ENCODE results near the gene TM4SF18. TPM values are rescaled to one million over a fixed set of nuclear protein-coding genes. Genes with fewer than 3 reads are reported as not detected.

TM4SF18 gene
- polyA plus RNA-seq, 1 of the 3 experiments (the other 2 are of a cell fraction) = 0.30 TPM

DNA sequence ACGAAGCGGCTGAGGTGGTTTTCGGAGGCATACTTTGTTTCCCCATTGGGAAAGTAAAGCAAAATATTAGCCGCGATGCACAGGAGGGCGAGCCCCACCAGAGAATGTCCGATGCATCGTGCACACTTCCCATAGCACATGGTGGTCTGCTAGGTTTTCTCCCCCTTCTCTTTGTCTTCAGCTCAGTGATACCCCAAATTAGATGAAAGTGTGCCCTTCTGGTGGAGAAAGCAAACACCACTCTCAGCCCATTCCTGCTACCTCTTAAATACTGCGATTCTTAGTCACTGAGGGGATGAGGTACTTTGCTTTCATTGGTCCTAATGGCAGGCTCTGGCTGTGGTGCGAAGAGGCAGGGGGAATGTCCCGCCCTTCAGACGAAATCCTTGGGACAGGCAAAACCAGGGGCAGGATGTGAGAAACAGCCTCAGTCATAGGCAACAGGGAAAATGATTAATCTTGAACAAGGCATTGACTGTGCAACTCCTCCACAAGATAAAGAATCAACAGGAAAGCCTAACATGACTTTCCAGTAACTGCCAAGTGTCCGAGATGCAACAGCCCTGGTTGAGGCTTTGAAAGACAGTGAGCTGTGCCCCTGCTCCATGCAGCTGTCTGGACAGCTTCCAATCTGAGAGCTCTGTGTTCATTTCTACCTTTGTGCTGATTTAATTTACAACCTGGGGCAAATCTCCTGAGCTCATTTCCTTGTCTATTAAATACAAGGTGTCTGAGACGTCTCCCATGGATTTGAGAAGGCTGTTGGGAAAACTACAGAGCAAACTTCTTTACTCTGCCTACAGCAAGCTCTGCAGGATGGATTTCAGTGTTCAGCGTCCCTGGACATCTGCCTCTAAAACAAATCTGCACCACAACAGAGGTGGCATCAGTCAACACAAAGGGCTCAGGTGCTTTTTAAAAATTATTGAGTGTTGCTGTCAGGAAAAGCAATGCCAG, 44.2 kb upstream of the TM4SF18 start, which contains the start of gene TM4SF1:
TM4SF1 (minus strand) TSS at position 242 of the 957 bp plus-strand sequence; CDS start at position 140, 102 bp downstream.
- Histone ChIP-seq H3K27me3 (ENCODE audit: insufficient read depth) (no peaks in the 10 kb centered on the region), H3K9ac (peak within 1 kb of the TSS; percentile 81), H4K20me1 (ENCODE audit: insufficient read depth) (no peaks in the 10 kb centered on the region), H3K4me3 (ENCODE audit: low read depth in 2 of 2, low read length in 1 of 2) (peak within 1 kb of the TSS; percentile 50 to 61), H3K4me2 (peak within 1 kb of the TSS; percentile 70), H3F3A (replicated peaks; ENCODE audit: insufficient read depth) (peaks cover 35% of the 10 kb centered on the region), H3K9me3 (no peaks in the 10 kb centered on the region), H3K27ac (ENCODE audit: low read depth in 2 of 2, low read length in 1 of 2) (peak within 1 kb of the TSS; percentile 86 to 91), H2AFZ (ENCODE audit: low read depth) (peak within 1 kb of the TSS; percentile 4; the same call in 1 of the 2 replicates), H3K9me2 (no peaks in the 10 kb centered on the region), H3K79me2 (ENCODE audit: insufficient read depth) (peaks cover 44% of the 10 kb centered on the region), H3K36me3 (replicated peaks in 1 of 2; ENCODE audit: control insufficient read depth in 1 of 2, insufficient read depth in 2 of 2, low read length in 1 of 2) (peaks cover 6 to 27% of the 10 kb centered on the region in 2 experiments), H3K4me1 (ENCODE audit: control insufficient read depth in 1 of 2, insufficient read depth in 2 of 2, low read depth in 1 of 2, low read length in 1 of 2) (peaks cover 21 to 22% of the 10 kb centered on the region in 2 experiments; a peak in 3 of 4 replicates)
- ChIA-PET POLR2A (no interaction called here), CTCF (no interaction called here)
- WGBS (ENCODE audit: low lambda C conversion rate) = 44% methylated on average over 14 of the region's 15 CpGs
- DNase-seq = no peak
- TF ChIP-seq NFIC (IDR thresholded peaks at IDR 0.05; ENCODE audit: borderline replicate concordance) = peak; percentile 48
- no peak for TF ChIP-seq MEF2A (IDR thresholded peaks at IDR 0.05; ENCODE audit: borderline replicate concordance, low read depth)
- TF ChIP-seq FOSL2 (IDR thresholded peaks at IDR 0.05; ENCODE audit: borderline replicate concordance, low read depth) = peak; percentile 33; the same call in 1 of the 2 replicates
- TF ChIP-seq JUND (IDR thresholded peaks at IDR 0.05) = peak; percentile 37; the same call in 1 of the 2 replicates
- TF ChIP-seq EZH2phosphoT487 (IDR thresholded peaks at IDR 0.05; ENCODE audit: borderline replicate concordance, low read depth) = no peak
- no peak for TF ChIP-seq GATA2 (CRISPR knock-in tag; IDR thresholded peaks at IDR 0.05)
- TF ChIP-seq CHD2 (IDR thresholded peaks at IDR 0.05; ENCODE audit: low read length, partially characterized antibody) = peak; percentile 25
- TF ChIP-seq FOXJ3 (CRISPR knock-in tag; IDR thresholded peaks at IDR 0.05) = no peak
- no peak for TF ChIP-seq RAD21 (IDR thresholded peaks at IDR 0.05; ENCODE audit: low read length)
- TF ChIP-seq GABPA (IDR thresholded peaks at IDR 0.05; ENCODE audit: low read depth) = no peak; the same call in 1 of the 2 replicates
- TF ChIP-seq NRF1 (IDR thresholded peaks at IDR 0.05; ENCODE audit: low read depth, low read length) = no peak
- TF ChIP-seq TEAD4 (IDR thresholded peaks at IDR 0.05; ENCODE audit: borderline replicate concordance, insufficient read depth) = no peak
- TF ChIP-seq, protein P1, sequence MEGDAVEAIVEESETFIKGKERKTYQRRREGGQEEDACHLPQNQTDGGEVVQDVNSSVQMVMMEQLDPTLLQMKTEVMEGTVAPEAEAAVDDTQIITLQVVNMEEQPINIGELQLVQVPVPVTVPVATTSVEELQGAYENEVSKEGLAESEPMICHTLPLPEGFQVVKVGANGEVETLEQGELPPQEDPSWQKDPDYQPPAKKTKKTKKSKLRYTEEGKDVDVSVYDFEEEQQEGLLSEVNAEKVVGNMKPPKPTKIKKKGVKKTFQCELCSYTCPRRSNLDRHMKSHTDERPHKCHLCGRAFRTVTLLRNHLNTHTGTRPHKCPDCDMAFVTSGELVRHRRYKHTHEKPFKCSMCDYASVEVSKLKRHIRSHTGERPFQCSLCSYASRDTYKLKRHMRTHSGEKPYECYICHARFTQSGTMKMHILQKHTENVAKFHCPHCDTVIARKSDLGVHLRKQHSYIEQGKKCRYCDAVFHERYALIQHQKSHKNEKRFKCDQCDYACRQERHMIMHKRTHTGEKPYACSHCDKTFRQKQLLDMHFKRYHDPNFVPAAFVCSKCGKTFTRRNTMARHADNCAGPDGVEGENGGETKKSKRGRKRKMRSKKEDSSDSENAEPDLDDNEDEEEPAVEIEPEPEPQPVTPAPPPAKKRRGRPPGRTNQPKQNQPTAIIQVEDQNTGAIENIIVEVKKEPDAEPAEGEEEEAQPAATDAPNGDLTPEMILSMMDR (IDR thresholded peaks at IDR 0.05) = 0 out of 2 replicates have a peak, but pooled peaks have one; percentile 12
- peak; percentile 58; the same call in 1 of the 2 replicates for TF ChIP-seq SIN3A (IDR thresholded peaks at IDR 0.05; ENCODE audit: borderline replicate concordance, low read depth, low read length)
- TF ChIP-seq, protein P2, sequence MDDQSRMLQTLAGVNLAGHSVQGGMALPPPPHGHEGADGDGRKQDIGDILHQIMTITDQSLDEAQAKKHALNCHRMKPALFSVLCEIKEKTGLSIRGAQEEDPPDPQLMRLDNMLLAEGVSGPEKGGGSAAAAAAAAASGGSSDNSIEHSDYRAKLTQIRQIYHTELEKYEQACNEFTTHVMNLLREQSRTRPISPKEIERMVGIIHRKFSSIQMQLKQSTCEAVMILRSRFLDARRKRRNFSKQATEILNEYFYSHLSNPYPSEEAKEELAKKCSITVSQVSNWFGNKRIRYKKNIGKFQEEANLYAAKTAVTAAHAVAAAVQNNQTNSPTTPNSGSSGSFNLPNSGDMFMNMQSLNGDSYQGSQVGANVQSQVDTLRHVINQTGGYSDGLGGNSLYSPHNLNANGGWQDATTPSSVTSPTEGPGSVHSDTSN (IDR thresholded peaks at IDR 0.05) = peak; percentile 87
- TF ChIP-seq POLR2AphosphoS5 (IDR thresholded peaks at IDR 0.05; ENCODE audit: low read depth, low read length) = peak; percentile 92
- TF ChIP-seq, protein P3, sequence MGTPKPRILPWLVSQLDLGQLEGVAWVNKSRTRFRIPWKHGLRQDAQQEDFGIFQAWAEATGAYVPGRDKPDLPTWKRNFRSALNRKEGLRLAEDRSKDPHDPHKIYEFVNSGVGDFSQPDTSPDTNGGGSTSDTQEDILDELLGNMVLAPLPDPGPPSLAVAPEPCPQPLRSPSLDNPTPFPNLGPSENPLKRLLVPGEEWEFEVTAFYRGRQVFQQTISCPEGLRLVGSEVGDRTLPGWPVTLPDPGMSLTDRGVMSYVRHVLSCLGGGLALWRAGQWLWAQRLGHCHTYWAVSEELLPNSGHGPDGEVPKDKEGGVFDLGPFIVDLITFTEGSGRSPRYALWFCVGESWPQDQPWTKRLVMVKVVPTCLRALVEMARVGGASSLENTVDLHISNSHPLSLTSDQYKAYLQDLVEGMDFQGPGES (IDR thresholded peaks at IDR 0.05; ENCODE audit: low read depth, low read length) = no peak
- TF ChIP-seq, protein P4, sequence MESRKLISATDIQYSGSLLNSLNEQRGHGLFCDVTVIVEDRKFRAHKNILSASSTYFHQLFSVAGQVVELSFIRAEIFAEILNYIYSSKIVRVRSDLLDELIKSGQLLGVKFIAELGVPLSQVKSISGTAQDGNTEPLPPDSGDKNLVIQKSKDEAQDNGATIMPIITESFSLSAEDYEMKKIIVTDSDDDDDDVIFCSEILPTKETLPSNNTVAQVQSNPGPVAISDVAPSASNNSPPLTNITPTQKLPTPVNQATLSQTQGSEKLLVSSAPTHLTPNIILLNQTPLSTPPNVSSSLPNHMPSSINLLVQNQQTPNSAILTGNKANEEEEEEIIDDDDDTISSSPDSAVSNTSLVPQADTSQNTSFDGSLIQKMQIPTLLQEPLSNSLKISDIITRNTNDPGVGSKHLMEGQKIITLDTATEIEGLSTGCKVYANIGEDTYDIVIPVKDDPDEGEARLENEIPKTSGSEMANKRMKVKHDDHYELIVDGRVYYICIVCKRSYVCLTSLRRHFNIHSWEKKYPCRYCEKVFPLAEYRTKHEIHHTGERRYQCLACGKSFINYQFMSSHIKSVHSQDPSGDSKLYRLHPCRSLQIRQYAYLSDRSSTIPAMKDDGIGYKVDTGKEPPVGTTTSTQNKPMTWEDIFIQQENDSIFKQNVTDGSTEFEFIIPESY (IDR thresholded peaks at IDR 0.05; ENCODE audit: borderline replicate concordance, low read depth) = no peak
- TF ChIP-seq YY1 (IDR thresholded peaks at IDR 0.05; ENCODE audit: low read depth) = peak; percentile 43; the same call in 1 of the 2 replicates
- peak; percentile 68; the same call in 1 of the 2 replicates for TF ChIP-seq TAF1 (IDR thresholded peaks at IDR 0.05; ENCODE audit: borderline replicate concordance, low read depth, low read length)
- TF ChIP-seq EP300 (IDR thresholded peaks at IDR 0.05; ENCODE audit: borderline replicate concordance in 1 of 2, low read depth in 1 of 2, low read length in 1 of 2) = peak; percentile 22 to 62; a peak in 2 of 4 replicates
- TF ChIP-seq TCF12 (IDR thresholded peaks at IDR 0.05) = 0 out of 2 replicates have a peak, but pooled peaks have one; percentile 53
- no peak; the same call in 1 of the 2 replicates for TF ChIP-seq RXRA (IDR thresholded peaks at IDR 0.05; ENCODE audit: borderline replicate concordance, low read depth)
- TF ChIP-seq, protein P5, sequence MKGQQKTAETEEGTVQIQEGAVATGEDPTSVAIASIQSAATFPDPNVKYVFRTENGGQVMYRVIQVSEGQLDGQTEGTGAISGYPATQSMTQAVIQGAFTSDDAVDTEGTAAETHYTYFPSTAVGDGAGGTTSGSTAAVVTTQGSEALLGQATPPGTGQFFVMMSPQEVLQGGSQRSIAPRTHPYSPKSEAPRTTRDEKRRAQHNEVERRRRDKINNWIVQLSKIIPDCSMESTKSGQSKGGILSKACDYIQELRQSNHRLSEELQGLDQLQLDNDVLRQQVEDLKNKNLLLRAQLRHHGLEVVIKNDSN (IDR thresholded peaks at IDR 0.05; ENCODE audit: borderline replicate concordance, low read depth) = no peak
